C4-2B (cell line): ENCODE results near the gene HRH4.

Experiments
- CTCF ChIP-seq: fragments of 450-650 bp; conservative IDR thresholded peaks from 2 replicates; pipeline ENCODE4 v1.5.1; 2017; ENCODE audit warnings: mild to moderate bottlenecking
- ZFX ChIP-seq: fragments of 450-650 bp; IDR thresholded peaks from 2 replicates; pipeline ENCODE4 v1.6.1; 2017

- TF ChIP-seq CTCF (no peak), ZFX (no peak)
Observed at GRCh38 chr18:24516261-24516660, 55.8 kb downstream of the HRH4 start.
